HEK293T (cell line): ENCODE data around the gene LYRM9.

Experiments
- HDGF ChIP-seq: fragments of 450-650 bp; IDR thresholded peaks from 2 replicates; pipeline ENCODE4 v1.6.1; 2017; ENCODE audit warnings: antibody characterized with exemption, borderline replicate concordance
- SP1 ChIP-seq: fragments of 450-650 bp; IDR thresholded peaks from 2 replicates; pipeline ENCODE4 v1.6.1; 2017
- SUZ12 ChIP-seq: fragments of 450-650 bp; IDR thresholded peaks from 2 replicates; pipeline ENCODE4 v1.6.1; 2016; ENCODE audit warnings: mild to moderate bottlenecking
- TARDBP ChIP-seq: fragments of 450-650 bp; IDR thresholded peaks from 2 replicates; pipeline ENCODE4 v1.6.1; 2016
- TF ChIP-seq, protein P1 (sequence below): fragments of 450-650 bp; IDR thresholded peaks from 2 replicates; pipeline ENCODE4 v1.6.1; 2016

DNA sequence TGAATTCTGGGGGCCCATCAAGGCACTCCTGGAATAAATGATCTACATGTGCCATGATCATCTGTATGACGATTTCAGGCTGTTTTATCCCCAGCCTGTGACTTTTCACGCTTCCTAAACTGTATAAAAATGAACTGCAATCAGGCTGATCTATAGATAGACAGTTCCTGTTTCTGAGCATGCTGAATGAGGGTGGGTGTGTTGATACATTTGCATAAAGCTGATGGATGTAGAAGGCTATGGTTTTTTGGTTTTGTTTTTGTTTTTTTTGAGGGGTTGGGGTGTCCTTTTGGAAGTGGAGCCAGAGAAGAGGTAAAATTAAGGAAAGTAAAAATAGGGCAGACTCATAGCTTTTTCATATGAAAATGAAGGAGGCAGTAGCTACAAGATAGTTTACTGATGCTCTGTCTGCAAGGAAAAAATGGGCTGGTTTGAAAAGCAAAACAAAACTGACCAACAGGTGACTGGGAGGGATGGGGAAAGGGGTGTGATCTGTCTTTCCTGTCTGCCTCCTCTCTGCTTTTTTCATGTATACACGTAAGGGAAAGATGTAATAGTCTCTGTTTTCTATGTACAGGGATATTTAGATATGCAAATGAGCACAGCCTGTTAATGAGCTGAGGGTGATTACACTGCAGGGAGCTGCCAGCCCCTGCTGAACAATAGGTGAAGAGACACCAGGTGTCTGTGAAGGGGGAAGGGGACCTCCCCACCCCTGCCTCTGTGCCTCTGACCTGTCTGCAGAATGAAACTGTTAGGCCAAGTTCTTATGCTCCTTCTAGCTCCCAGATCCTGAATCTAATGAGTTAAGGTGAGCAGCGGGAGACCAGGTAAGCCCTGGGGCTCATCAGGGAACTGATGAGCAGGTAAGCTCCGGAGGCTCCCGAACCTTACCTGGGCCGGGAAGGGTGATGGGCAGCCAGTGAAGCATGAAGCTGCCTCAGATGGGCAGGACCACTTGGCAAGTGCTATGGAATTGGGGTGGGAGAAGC is 46.6 kb upstream of the LYRM9 start:
- TF ChIP-seq SUZ12: no peak
- TF ChIP-seq, protein P1, sequence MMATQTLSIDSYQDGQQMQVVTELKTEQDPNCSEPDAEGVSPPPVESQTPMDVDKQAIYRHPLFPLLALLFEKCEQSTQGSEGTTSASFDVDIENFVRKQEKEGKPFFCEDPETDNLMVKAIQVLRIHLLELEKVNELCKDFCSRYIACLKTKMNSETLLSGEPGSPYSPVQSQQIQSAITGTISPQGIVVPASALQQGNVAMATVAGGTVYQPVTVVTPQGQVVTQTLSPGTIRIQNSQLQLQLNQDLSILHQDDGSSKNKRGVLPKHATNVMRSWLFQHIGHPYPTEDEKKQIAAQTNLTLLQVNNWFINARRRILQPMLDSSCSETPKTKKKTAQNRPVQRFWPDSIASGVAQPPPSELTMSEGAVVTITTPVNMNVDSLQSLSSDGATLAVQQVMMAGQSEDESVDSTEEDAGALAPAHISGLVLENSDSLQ: no peak
- TF ChIP-seq HDGF: no peak
- no peak for TF ChIP-seq TARDBP
- no peak for TF ChIP-seq SP1
